Activated CD4-positive, alpha-beta T cell treated with anti-CD3 and anti-CD28 coated beads, Interleukin-2, Interleukin-6, amounts not matched to agents 100 ng/mL and 50 ng/mL, durations not matched to agents 16 hours and 8 hours (primary cell): ENCODE results near the gene GRIN2D.
"Not testable (repeated sequence)": the region's sequence is repeated elsewhere in the genome, so short reads cannot be mapped to it uniquely, and the experiment has no call there.

Experiments used
- DNase-seq: peaks from one replicate; pipeline ENCODE4 v3.0.0-alpha.2; 2020

GRIN2D gene

DNA sequence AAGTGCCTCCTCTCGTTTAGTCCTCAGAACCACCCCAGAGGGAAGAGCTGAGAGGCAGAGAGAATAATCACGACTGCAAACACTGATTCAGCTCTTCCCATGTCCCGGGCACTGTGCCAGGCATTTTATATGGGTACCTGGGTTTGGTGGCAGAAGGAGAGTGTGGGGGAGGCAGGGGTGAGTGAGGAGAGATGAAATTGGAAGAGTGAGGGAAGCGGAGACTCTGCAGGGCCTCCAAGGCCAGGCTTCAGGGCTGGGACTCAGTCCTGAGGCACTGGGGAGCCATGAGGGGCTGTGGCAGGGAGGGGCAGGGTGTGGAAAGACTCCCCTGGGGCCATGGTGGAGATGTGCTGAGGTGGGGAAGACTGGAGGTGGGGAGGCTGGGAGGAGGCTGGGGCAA is 20.6 kb upstream of the GRIN2D start:
- no peak for DNase-seq

- DNase-seq = no peak
Measured at GRCh38 chr19:48373567-48373966, 19.9 kb upstream of the GRIN2D start.

DNA sequence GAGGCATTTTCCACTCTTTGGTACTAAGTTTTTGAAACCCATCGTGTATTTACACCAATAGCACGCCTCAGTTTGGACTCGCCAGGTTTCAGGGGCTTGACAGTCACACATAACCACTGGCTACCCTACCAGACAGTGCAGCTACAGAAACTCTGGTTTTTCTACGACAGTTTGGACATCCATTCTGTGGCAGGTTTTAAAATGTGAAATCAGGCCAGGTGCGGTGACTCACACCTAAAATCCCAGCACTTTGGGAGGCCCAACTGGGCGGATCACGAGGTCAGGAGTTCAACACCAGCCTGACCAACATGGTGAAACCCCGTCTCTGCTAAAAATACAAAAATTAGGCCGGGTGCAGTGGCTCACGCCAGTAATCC is 15.3 kb upstream of the GRIN2D start:
- no peak for DNase-seq

GRCh38 chr19:48379058-48379457 is 14.4 kb upstream of the GRIN2D start:
- DNase-seq = no peak

GRCh38 chr19:48381178-48381950 is 12.1 kb upstream of the GRIN2D start:
- no peak for DNase-seq

DNA sequence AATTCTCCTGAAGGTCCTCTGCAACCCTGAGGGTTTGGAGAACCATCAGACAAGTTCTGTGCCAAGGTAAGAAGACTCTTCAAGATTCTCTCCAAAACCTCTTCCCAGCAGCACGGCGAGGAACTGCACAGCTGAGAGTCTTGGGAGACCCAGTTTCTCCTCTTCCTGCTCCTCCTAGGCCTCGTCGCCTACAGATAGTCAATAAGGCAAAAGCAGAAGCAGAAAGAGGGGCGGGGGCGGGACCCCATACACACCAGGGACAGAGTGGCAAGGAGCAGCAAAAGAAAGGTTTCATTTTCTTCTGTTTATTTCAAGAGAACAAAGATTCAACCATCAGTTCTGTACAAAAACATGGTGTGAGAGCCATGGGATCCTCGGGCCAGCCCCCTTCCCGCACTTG is 11.2 kb upstream of the GRIN2D start:
- no peak for DNase-seq

- DNase-seq = no peak
Measured at GRCh38 chr19:48385461-48386087, 7.9 kb upstream of the GRIN2D start.

GRCh38 chr19:48386981-48387380 is 6.5 kb upstream of the GRIN2D start:
- no peak for DNase-seq

GRCh38 chr19:48390188-48391099 is 3.0 kb upstream of the GRIN2D start:
- DNase-seq = peak; percentile 74

DNA sequence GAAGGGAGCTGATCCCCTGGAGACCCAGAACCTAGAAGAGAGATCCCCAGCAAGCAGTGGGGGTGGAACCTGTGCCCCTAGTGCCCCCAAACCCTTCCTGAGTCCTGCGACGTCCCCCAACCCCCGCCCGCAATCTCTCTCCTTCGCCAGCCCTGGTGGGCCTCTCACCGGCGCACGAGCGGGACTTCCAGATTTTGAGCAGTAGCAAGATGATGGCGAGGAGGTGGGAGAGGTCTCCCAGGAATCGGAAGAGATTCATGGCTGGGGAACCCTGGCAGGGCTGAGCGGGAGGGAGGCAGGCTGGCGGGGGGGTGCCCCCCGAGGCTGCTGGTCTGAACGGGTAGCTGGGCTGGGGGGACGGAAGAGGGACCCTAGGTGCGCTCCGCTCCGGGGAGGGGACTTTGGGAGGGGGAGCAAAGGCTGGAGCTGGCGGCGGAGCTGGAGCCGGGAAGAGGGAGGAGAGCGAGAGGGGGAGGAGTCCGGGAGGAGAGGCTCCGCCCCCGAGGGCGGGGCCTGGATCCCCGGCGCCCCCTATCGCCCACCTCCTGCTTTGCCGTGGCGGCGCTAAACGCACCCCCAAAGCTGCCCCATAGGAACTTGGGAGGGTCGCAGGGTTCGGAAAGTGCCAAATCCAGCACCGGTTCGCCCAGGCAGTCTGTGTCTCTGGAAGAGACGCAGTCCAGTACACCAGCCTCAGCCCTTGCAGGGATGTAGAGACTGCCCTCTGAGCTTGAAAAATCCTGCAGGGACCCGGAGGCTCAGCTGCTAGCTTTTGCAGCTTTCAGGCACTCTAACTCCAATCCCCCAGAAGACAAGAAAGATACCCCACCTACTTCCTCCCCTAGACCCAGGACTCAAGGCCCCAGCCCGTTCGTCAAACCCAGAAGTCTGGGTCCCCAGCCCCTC is 2.1 kb upstream of the GRIN2D start, which contains the start of gene KDELR1:
Gene KDELR1, minus strand, starts transcription at position 452 of the 906 bp plus-strand sequence. Its CDS starts 193 bp downstream, at position 259.
- peak; percentile 84 for DNase-seq

DNA sequence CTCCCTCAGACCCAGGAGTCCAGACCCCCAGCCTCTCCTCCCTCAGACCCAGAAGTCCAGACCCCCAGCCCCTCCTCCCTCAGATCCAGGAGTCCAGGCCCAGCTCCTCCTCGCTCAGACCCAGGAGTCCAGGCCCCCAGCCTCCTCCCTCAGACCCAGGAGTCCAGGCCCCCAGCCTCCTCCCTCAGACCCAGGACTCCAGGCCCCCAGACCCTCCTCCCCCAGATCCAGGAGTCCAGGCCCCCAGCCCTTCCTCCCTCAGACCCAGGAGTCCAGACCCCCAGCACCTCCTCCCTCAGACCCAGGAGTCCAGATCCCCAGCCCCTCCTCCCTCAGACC is 1.5 kb upstream of the GRIN2D start:
- DNase-seq = not testable (repeated sequence)

- no peak for DNase-seq
Measured at GRCh38 chr19:48392860-48393558, 459 bp upstream of the GRIN2D start.

DNA sequence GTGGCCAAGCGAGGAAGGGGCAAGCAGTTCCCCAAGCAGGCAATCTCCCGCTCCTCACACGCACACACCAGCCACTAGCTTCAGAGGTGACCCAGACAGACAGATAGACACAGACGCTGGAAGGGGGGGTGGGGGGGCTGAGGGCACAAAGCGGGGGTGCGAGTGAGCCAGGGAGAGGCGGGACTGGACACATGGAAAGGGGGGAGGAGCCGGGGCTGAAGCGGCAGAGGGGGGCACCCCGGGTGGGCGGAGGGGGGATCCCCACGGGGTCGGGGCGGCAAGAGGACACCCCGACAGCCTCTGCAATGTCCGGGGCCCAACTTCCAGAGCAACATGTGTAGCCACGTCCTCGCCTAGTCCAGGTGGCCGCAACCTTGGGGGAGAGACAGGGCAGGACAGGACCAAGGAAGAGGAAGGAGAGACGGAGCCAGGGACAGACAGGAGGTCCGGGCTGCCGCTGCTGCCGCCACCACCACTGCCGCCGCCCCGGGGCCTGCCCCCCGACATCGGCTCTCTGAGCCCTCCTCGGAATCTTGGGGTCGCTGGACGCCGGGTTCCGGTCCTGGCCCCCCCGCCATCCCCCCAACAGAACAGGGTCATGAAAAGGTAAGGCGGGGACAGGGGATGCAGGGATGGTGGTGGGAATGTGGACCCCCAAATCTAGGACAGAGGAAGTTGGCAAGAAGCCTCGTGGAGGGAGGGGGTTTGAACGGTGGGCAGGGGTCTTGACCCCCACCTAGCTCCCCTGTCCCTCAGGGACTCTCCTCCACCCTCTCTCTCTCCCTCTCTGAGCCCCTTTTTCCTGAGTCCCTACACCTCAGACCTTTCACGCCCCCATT is 1.1 kb downstream of the GRIN2D start:
- DNase-seq = no peak

- no peak for DNase-seq
Measured at GRCh38 chr19:48395170-48395455, 1.6 kb downstream of the GRIN2D start.

GRCh38 chr19:48395499-48395898 is 2.0 kb downstream of the GRIN2D start:
- DNase-seq = no peak

DNA sequence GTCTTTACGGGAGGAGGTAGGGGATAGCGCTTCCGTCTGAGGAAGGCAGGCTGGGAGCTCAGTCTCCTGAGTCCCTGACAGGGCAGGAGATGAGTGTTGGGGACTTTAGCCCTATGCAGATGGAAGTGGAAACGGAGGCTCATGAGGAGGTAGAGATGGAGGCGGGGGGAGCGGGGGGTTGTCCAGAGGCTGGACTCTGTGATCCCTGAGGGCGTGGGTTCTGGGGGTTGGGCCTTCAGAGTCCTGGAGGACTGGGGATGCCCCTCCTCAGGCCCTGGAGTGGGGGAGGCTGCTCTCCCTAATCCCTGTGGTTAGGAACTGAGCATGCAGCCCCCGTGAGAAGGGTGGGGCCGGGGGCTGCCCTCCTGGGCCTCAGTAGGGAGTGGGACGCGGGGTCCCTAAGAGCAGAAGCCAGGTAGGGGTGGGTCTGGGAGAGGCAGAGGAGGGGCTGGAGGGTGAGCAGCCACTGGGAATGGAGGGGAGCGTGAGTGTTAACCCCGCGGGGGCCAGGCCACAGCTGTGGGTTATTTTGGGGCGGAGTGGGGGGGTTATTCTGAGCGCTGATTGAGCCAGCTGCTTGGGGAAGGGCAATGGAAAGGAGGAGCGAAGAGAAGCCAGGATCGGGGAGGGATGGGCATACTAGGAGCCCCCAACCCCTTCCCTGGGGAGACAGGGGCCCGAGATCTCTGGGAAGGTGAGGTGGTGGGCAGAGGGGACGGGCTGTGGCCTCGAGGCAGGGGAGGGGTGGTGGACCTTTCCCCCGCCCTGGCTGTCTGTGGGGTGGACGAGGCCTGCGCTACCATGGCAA is 2.8 kb downstream of the GRIN2D start:
- DNase-seq = no peak

DNA sequence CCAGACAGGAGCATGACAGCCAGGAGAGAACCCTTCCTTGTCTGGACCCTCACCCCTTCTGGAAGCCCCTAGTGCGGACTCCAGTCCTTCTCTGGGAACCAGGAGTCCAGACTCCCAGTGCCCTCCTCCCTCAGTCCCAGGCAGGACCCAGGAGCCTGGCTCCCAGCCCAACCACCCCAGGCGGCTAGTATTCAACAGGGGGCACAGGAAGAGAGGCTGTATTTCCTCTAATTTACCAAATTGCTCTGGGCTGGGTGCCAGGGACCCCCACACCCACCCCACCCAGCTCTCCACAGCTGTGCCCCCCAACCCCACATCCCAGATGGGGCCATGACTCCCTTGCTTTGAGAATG is 3.3 kb downstream of the GRIN2D start:
- DNase-seq = no peak

GRCh38 chr19:48397263-48398101 is 4.0 kb downstream of the GRIN2D start:
- no peak for DNase-seq

DNA sequence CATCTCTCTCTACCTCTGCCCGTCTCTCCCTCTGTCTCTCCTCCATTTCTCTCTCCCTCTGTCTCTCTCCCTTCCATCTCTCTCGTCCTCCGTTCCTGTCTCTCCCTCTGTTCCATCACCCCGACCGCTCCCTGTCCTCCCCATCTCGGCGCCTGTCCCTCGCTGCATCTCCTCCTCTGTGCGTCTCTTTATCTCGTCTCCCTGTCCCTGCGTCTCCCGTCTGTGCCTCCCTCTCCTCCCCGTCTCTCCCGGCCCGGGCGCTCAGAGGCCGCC is 4.6 kb downstream of the GRIN2D start:
- no peak for DNase-seq
